CD4-positive, alpha-beta T cell treated with Interferon alpha-2 for 1 hour (primary cell): ENCODE results near the gene GPR15LG.

Source experiments
- DNase-seq, 2 donors: peaks; one replicate each; pipeline ENCODE4 v3.0.0-alpha.2; 2020 to 2022

GPR15LG gene

GRCh38 chr10:84217746-84218145 is 44.1 kb downstream of the GPR15LG start:
- no peak for DNase-seq

GRCh38 chr10:84221916-84222315 is 48.3 kb downstream of the GPR15LG start:
- DNase-seq, result no peak

GRCh38 chr10:84224411-84225028 is 50.9 kb downstream of the GPR15LG start:
- DNase-seq, result no peak

GRCh38 chr10:84225427-84226173 is 52.0 kb downstream of the GPR15LG start, which contains the start of gene LRIT2:
TSS of gene LRIT2 (minus strand) at chr10:84225544. CDS start at chr10:84225520, 24 bp downstream.
- DNase-seq, result no peak

GRCh38 chr10:84226616-84227015 is 53.0 kb downstream of the GPR15LG start:
- no peak for DNase-seq

GRCh38 chr10:84227810-84228209 is 54.2 kb downstream of the GPR15LG start:
- DNase-seq, result no peak

GRCh38 chr10:84230359-84230758 is 56.8 kb downstream of the GPR15LG start:
- DNase-seq, result no peak

GRCh38 chr10:84232376-84232775 is 58.8 kb downstream of the GPR15LG start:
- DNase-seq, result no peak

GRCh38 chr10:84233940-84234339 is 60.3 kb downstream of the GPR15LG start:
- DNase-seq, result no peak

GRCh38 chr10:84234479-84234878 is 60.9 kb downstream of the GPR15LG start:
- no peak for DNase-seq
